ENCODE results near the gene HOXB5.

GRCh38 chr17:48551596-48552465 lies 41.7 kb downstream of the HOXB5 start:
- TF ChIP-seq CTCF (IDR thresholded peaks at IDR 0.05) (no peak), POLR2A (IDR thresholded peaks at IDR 0.05) (no peak)
